Measurements from ENCODE around the gene TMEM130. TPM values are rescaled to one million over a fixed set of nuclear protein-coding genes. Genes with fewer than 3 reads are reported as not detected.

The TMEM130 gene
- total and polyA plus RNA-seq, 9 of the 15 experiments (the other 6 are each of a cell fraction or from before 2014, with no cell fraction given), result 0.07 TPM; not detected in 8

DNA sequence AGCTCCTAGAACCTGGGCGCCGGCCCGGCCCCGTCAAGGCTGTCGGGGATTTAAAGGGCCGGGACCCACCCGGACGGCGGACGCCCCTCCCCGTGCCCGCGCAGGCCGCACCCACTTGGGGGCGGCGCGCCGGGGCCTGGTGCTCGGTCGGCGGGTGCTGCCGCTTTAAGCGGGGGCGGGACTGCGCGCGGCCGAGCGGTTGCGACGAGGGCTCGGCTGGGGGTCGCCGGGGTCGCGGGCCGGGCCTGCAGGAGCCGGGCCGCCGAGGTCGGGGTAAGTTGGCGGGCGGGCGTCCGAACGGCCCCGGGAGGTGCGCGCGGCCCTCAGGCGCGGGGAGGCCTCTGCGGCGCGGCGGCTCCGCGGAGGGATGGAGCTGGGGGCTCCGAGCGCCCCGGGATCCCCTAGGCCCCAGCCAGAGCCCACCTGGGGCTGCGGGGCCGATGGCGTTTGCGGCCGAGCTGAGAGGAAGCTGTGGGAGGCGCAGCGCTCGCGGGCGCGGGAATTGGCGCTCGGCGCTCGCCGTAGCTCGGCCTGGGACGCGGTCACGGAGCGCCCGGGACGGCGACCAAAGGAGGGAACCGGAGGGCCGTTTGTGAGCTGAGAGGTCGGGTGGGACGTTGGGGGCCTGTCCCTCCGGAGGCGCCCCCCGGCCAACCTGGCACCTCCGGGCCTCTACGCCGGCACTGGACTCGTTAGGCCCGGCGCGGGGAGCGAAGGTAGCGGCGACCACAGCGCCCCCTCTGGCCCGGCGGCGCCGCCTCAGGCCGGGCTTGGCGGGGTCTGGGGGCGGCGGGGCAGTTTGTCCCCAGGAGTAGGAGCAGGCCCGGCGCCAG, 8.8 kb upstream of the TMEM130 start, which contains the start of gene TRRAP (continued):
- no peak for TF ChIP-seq CHD2 (IDR thresholded peaks at IDR 0.05; ENCODE audit: low read depth, low read length)
- no peak for TF ChIP-seq THRAP3 (IDR thresholded peaks at IDR 0.05; ENCODE audit: borderline replicate concordance)
- TF ChIP-seq CTCF (IDR thresholded peaks at IDR 0.05 in 2 of 3, conservative IDR thresholded peaks at IDR 0.05 in 1 of 3; ENCODE audit: insufficient read depth in 2 of 3, low read depth in 1 of 3, low read length in 3 of 3), result peak; percentile 67 to 84 (median 68); a peak in 5 of 6 replicates
- TF ChIP-seq BCL6 (CRISPR knock-in tag; IDR thresholded peaks at IDR 0.05), result no peak
- no peak for TF ChIP-seq NFIX (CRISPR knock-in tag; IDR thresholded peaks at IDR 0.05; ENCODE audit: low read depth)
- TF ChIP-seq TAF9B (IDR thresholded peaks at IDR 0.05; ENCODE audit: partially characterized antibody), result no peak
- TF ChIP-seq RNF2 (IDR thresholded peaks at IDR 0.05), result no peak
- no peak for TF ChIP-seq ZNF695 (CRISPR knock-in tag; IDR thresholded peaks at IDR 0.05)
- TF ChIP-seq, protein P1, sequence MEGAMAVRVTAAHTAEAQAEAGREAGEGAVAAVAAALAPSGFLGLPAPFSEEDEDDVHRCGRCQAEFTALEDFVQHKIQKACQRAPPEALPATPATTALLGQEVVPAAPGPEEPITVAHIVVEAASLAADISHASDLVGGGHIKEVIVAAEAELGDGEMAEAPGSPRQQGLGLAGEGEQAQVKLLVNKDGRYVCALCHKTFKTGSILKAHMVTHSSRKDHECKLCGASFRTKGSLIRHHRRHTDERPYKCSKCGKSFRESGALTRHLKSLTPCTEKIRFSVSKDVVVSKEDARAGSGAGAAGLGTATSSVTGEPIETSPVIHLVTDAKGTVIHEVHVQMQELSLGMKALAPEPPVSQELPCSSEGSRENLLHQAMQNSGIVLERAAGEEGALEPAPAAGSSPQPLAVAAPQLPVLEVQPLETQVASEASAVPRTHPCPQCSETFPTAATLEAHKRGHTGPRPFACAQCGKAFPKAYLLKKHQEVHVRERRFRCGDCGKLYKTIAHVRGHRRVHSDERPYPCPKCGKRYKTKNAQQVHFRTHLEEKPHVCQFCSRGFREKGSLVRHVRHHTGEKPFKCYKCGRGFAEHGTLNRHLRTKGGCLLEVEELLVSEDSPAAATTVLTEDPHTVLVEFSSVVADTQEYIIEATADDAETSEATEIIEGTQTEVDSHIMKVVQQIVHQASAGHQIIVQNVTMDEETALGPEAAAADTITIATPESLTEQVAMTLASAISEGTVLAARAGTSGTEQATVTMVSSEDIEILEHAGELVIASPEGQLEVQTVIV (CRISPR knock-in tag; IDR thresholded peaks at IDR 0.05; ENCODE audit: borderline replicate concordance), result 0 out of 2 replicates have a peak, but pooled peaks have one; percentile 27
- TF ChIP-seq, protein P2, sequence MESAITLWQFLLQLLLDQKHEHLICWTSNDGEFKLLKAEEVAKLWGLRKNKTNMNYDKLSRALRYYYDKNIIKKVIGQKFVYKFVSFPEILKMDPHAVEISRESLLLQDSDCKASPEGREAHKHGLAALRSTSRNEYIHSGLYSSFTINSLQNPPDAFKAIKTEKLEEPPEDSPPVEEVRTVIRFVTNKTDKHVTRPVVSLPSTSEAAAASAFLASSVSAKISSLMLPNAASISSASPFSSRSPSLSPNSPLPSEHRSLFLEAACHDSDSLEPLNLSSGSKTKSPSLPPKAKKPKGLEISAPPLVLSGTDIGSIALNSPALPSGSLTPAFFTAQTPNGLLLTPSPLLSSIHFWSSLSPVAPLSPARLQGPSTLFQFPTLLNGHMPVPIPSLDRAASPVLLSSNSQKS (CRISPR knock-in tag; IDR thresholded peaks at IDR 0.05), result no peak
- no peak for TF ChIP-seq ARNT (IDR thresholded peaks at IDR 0.05)
- TF ChIP-seq, protein P3, sequence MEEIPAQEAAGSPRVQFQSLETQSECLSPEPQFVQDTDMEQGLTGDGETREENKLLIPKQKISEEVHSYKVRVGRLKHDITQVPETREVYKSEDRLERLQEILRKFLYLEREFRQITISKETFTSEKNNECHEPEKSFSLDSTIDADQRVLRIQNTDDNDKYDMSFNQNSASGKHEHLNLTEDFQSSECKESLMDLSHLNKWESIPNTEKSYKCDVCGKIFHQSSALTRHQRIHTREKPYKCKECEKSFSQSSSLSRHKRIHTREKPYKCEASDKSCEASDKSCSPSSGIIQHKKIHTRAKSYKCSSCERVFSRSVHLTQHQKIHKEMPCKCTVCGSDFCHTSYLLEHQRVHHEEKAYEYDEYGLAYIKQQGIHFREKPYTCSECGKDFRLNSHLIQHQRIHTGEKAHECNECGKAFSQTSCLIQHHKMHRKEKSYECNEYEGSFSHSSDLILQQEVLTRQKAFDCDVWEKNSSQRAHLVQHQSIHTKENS (CRISPR knock-in tag; IDR thresholded peaks at IDR 0.05), result no peak
- TF ChIP-seq HSF4 (CRISPR knock-in tag; IDR thresholded peaks at IDR 0.05; ENCODE audit: borderline replicate concordance), result no peak
- TF ChIP-seq, protein P4, sequence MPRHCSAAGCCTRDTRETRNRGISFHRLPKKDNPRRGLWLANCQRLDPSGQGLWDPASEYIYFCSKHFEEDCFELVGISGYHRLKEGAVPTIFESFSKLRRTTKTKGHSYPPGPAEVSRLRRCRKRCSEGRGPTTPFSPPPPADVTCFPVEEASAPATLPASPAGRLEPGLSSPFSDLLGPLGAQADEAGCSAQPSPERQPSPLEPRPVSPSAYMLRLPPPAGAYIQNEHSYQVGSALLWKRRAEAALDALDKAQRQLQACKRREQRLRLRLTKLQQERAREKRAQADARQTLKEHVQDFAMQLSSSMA (CRISPR knock-in tag; IDR thresholded peaks at IDR 0.05), result 0 out of 2 replicates have a peak, but pooled peaks have one; percentile 10
- no peak for TF ChIP-seq PRPF4 (IDR thresholded peaks at IDR 0.05; ENCODE audit: insufficient read depth, low read depth, low read length, poor library complexity, severe bottlenecking)

Measured in K562 (cell line).